ENCODE results near the gene ARID3C. TPM values are rescaled to one million over a fixed set of nuclear protein-coding genes. Genes with fewer than 3 reads are reported as not detected.

ARID3C gene
- total and polyA plus RNA-seq, 2 of the 8 experiments (the other 6 are each of a cell fraction or from before 2014, with no cell fraction given): 0.08 TPM; not detected in 1

DNA sequence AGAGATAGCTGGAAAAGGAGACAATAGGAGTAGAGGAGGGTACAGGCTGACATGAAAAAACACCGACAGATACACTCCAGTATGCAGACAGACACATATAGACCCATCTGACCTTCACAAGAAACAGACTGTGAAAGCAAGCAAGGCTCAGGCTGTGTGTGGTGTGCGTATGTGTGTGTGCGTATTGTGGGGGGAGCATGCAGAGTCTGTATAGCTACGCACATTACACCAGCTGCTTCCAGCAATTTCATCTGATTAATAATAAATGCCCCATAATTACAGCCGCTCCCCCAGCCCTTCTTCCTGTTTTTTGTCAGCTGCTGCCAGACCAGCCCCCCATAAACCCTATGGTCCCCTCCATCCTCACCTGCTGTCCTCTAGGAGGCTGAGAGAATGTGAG lies 46.1 kb downstream of the ARID3C start:
- H3K4me2 ChIP-seq (ENCODE audit: insufficient read depth in 1 of 2, low read depth in 2 of 2, low read length in 2 of 2): no peak overlapping the region
- H3K4ac ChIP-seq (replicated peaks; ENCODE audit: insufficient read length, low read depth, low read length): no peak overlapping the region
- peaks cover 44 to 96% (median 87%) of the 10 kb centered on the region in 4 experiments for H3K27me3 ChIP-seq (replicated peaks in 1 of 4; ENCODE audit: control insufficient read depth in 3 of 4, extremely low read depth in 1 of 4, insufficient read depth in 3 of 4, low read length in 3 of 4)
- H2AFZ ChIP-seq (ENCODE audit: low read length): no peak overlapping the region
- H3K27ac ChIP-seq (ENCODE audit: low read depth, low read length): no peak overlapping the region
- no peak overlapping the region for H2BK120ac ChIP-seq (replicated peaks; ENCODE audit: low read depth, low read length)
- H3K4me3 ChIP-seq (ENCODE audit: extremely low read depth in 1 of 4, insufficient read depth in 2 of 4, low read depth in 3 of 4, low read length in 4 of 4): no peak overlapping the region
- no peak overlapping the region for H3K56ac ChIP-seq (replicated peaks; ENCODE audit: insufficient read length, low read depth, low read length)
- H2AK5ac ChIP-seq (ENCODE audit: low read depth, low read length): no peak overlapping the region
- no peak overlapping the region for H3K18ac ChIP-seq (ENCODE audit: extremely low read depth, low read length)
- WGBS, 2 experiments (ENCODE audit: extremely low coverage in 1 of 2, insufficient coverage in 1 of 2, insufficient read length in 1 of 2, insufficient replicate concordance in 2 of 2, low coverage in 1 of 2, low lambda C conversion rate in 2 of 2, missing lambda C conversion rate in 1 of 2): 92% methylated on average over 5 of the region's 5 CpGs; no CpG with 5 or more reads in 1 of the 2 experiments
- H4K8ac ChIP-seq (ENCODE audit: extremely low read depth, insufficient read depth, low read length): no peak overlapping the region
- POLR2A ChIA-PET (ENCODE audit: partially characterized antibody): interaction anchor here (0.8 to 1.3 kb wide), 4 partner anchors 10 to 26 kb away, joined by 3 to 5 read pairs (median 4); no protein-coding TSS in a partner anchor
- no peaks in the 10 kb centered on the region for H3K79me1 ChIP-seq (ENCODE audit: low read depth, low read length)
- peaks cover 12% of the 10 kb centered on the region; the same call in 1 of the 2 replicates for H3K23me2 ChIP-seq (ENCODE audit: low read depth, low read length)
- H3K4me1 ChIP-seq (replicated peaks in 1 of 4; ENCODE audit: control insufficient read depth in 3 of 4, insufficient read depth in 4 of 4, low read length in 3 of 4): peaks cover 4 to 36% (median 22%) of the 10 kb centered on the region in 4 experiments
- H2BK20ac ChIP-seq (ENCODE audit: low read length): no peak overlapping the region
- TF ChIP-seq, protein P1, sequence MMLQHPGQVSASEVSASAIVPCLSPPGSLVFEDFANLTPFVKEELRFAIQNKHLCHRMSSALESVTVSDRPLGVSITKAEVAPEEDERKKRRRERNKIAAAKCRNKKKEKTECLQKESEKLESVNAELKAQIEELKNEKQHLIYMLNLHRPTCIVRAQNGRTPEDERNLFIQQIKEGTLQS (IDR thresholded peaks at IDR 0.05; ENCODE audit: insufficient read depth, low read depth, low read length): no peak
- TF ChIP-seq SP2 (IDR thresholded peaks at IDR 0.05; ENCODE audit: low read length): no peak
- no peak for TF ChIP-seq JUND (IDR thresholded peaks at IDR 0.05; ENCODE audit: low read length)
- no peak for TF ChIP-seq RFX5 (IDR thresholded peaks at IDR 0.05; ENCODE audit: borderline replicate concordance, low read depth, low read length)
- TF ChIP-seq BCL11A (IDR thresholded peaks at IDR 0.05; ENCODE audit: low read depth in 2 of 2, low read length in 2 of 2): no peak
- TF ChIP-seq RNF2 (IDR thresholded peaks at IDR 0.05; ENCODE audit: borderline replicate concordance, low read depth, low read length, missing control alignments, poor library complexity, severe bottlenecking): no peak
- no peak overlapping the region for H4K5ac ChIP-seq (ENCODE audit: insufficient read length, low read depth, low read length)
- no peak overlapping the region for H4K91ac ChIP-seq (replicated peaks; ENCODE audit: insufficient read length, low read length)
- H3K36me3 ChIP-seq (ENCODE audit: control insufficient read depth in 2 of 4, insufficient read depth in 4 of 4, low read length in 3 of 4): no peaks in the 10 kb centered on the region
- H3K14ac ChIP-seq (ENCODE audit: insufficient read length): no peak overlapping the region
- no peaks in the 10 kb centered on the region for H3K79me2 ChIP-seq (ENCODE audit: control insufficient read depth in 1 of 2, insufficient read depth in 2 of 2, low read length in 2 of 2)
- peaks cover 6 to 9% of the 10 kb centered on the region in 2 experiments for H4K20me1 ChIP-seq (replicated peaks in 1 of 2; ENCODE audit: control insufficient read depth in 1 of 2, insufficient read depth in 2 of 2, low read length in 2 of 2)
- H2BK15ac ChIP-seq (ENCODE audit: low read length): no peak overlapping the region
- no peak for FAIRE-seq
- peak overlapping the region; percentile 60; the same call in 1 of the 2 replicates for H2BK12ac ChIP-seq (ENCODE audit: low read depth, low read length)
- no peak overlapping the region for H2BK5ac ChIP-seq (ENCODE audit: low read depth, low read length)
- no peak for DNase-seq (ENCODE audit: low read depth in 1 of 2, low spot score in 2 of 2)
- peaks cover 0 to 4% of the 10 kb centered on the region in 2 experiments; a peak in 1 of 4 replicates for H3K9me3 ChIP-seq (ENCODE audit: insufficient read depth in 2 of 2, low read depth in 1 of 2, low read length in 1 of 2)
- CTCF ChIA-PET (ENCODE audit: partially characterized antibody): interaction anchor here (0.8 to 13.8 kb wide), 9 partner anchors 8 to 149 kb away, joined by 3 to 241 read pairs (median 4); no protein-coding TSS in a partner anchor
- no peak overlapping the region for H3K9ac ChIP-seq (replicated peaks in 1 of 4; ENCODE audit: extremely low read depth in 1 of 4, low read depth in 3 of 4, low read length in 3 of 4)
- no peak overlapping the region for H3K23ac ChIP-seq (ENCODE audit: insufficient read length)
